MCF 10A (cell line): ENCODE measurements around the gene DEFB131B. TPM values are rescaled to one million over a fixed set of nuclear protein-coding genes. Genes with fewer than 3 reads are reported as not detected.
"Not testable (repeated sequence)": the region's sequence is repeated elsewhere in the genome, so short reads cannot be mapped to it uniquely, and the experiment has no call there.

ENCODE experiments used
- BruUV-seq: library from RNA; stranded (reverse); fragments of 400-500 nt; replicated peaks from 2 replicates; lab custom pipeline; 2021; lab: Mats Ljungman, UMichigan
- CTCF ChIA-PET: fragments of 300-600 bp; sonication (Branson Sonifier 250); formaldehyde crosslinking; extraction: SDS; loops from one replicate; lab custom pipeline; 2021; ENCODE audit warnings: antibody characterized with exemption, inconsistent platforms; lab: Yijun Ruan, JAX
- POLR2A ChIA-PET: fragments of 300-600, 350-650 bp; sonication (Branson Sonifier 250); formaldehyde crosslinking; extraction: SDS; loops from one replicate; lab custom pipeline; 2020; ENCODE audit warnings: antibody characterized with exemption, inconsistent platforms; lab: Yijun Ruan, JAX
- DNase-seq: peaks from one replicate; pipeline ENCODE4 v3.0.0-alpha.2; 2018; ENCODE audit not compliant: unreplicated experiment
- H3K27ac Mint-ChIP-seq: one replicate; pipeline ENCODE4 v1.8.0; 2022; ENCODE audit warnings: mild to moderate bottlenecking, low read depth, mixed read lengths; ENCODE audit not compliant: unreplicated experiment
- H3K27me3 Mint-ChIP-seq: one replicate; pipeline ENCODE4 v1.8.0; 2022; ENCODE audit warnings: mixed read lengths; ENCODE audit not compliant: insufficient read depth, unreplicated experiment
- H3K36me3 Mint-ChIP-seq: one replicate; pipeline ENCODE4 v1.8.0; 2022; ENCODE audit warnings: mild to moderate bottlenecking, moderate library complexity, mixed read lengths; ENCODE audit not compliant: insufficient read depth, unreplicated experiment
- H3K4me1 Mint-ChIP-seq: one replicate; pipeline ENCODE4 v1.8.0; 2022; ENCODE audit warnings: mixed read lengths; ENCODE audit not compliant: insufficient read depth, unreplicated experiment
- H3K4me3 Mint-ChIP-seq: one replicate; pipeline ENCODE4 v1.8.0; 2022; ENCODE audit warnings: mild to moderate bottlenecking, moderate library complexity, mixed read lengths; ENCODE audit not compliant: unreplicated experiment
- H3K9me3 Mint-ChIP-seq: one replicate; pipeline ENCODE4 v1.8.0; 2022; ENCODE audit warnings: mixed read lengths; ENCODE audit not compliant: unreplicated experiment
- CTCF ChIP-seq: fragments of 200-600 bp; IDR thresholded peaks from one replicate; pipeline ENCODE4 v1.8.0; 2022; ENCODE audit warnings: antibody characterized with exemption, mild to moderate bottlenecking; ENCODE audit not compliant: unreplicated experiment
- intact Hi-C: fragments of 100-400 bp; cut with micrococcal nuclease; formaldehyde crosslinking; loops from 2 replicates; pipeline ENCODE4 v1.14.1; 2022
- total RNA-seq: library from RNA; stranded (reverse); gene quantifications from 2 replicates; pipeline ENCODE4 v1.2.3, GENCODE V29; 2022

Gene DEFB131B
- total RNA-seq, 1 experiment from 2014 or later: not detected

- POLR2A ChIA-PET, H3K4me3 Mint-ChIP-seq, H3K9me3 Mint-ChIP-seq, H3K27ac Mint-ChIP-seq, H3K27me3 Mint-ChIP-seq, BruUV-seq, intact Hi-C loops, DNase-seq, CTCF ChIA-PET, H3K36me3 Mint-ChIP-seq, H3K4me1 Mint-ChIP-seq: not testable (repeated sequence)
Measured at GRCh38 chr11:71889181-71889872, 11.1 kb downstream of the DEFB131B start.

GRCh38 chr11:71895961-71896360 lies 17.7 kb downstream of the DEFB131B start:
- no peak for TF ChIP-seq CTCF
- ChIA-PET CTCF (no interaction called here), POLR2A (no interaction called here)
- H3K4me1 Mint-ChIP-seq: no peaks in the 10 kb centered on the region
- no peak overlapping the region for H3K27ac Mint-ChIP-seq
- intact Hi-C loops: no loop called here
- no peak for DNase-seq
- H3K4me3 Mint-ChIP-seq: no peak overlapping the region
- peaks cover 6% of the 10 kb centered on the region for H3K9me3 Mint-ChIP-seq
- H3K36me3 Mint-ChIP-seq: no peaks in the 10 kb centered on the region
- no TSS peak for BruUV-seq
- H3K27me3 Mint-ChIP-seq: no peaks in the 10 kb centered on the region

GRCh38 chr11:71901137-71901536 lies 22.9 kb downstream of the DEFB131B start:
- H3K27ac Mint-ChIP-seq, DNase-seq, H3K9me3 Mint-ChIP-seq, H3K4me1 Mint-ChIP-seq, H3K27me3 Mint-ChIP-seq, intact Hi-C loops, POLR2A ChIA-PET, H3K4me3 Mint-ChIP-seq, BruUV-seq: not testable (repeated sequence)
- CTCF ChIA-PET: interaction anchor here (0.6 kb wide), 1 partner anchor 25 kb away, joined by 3 read pairs; no protein-coding TSS in a partner anchor
- peaks cover 20% of the 10 kb centered on the region for H3K36me3 Mint-ChIP-seq

- Mint-ChIP-seq H3K27ac (no peak overlapping the region), H3K36me3 (peaks cover 24% of the 10 kb centered on the region), H3K9me3 (no peaks in the 10 kb centered on the region), H3K27me3 (no peaks in the 10 kb centered on the region), H3K4me1 (no peaks in the 10 kb centered on the region), H3K4me3 (no peak overlapping the region)
- BruUV-seq: no TSS peak
- TF ChIP-seq CTCF: no peak
- ChIA-PET CTCF (interaction anchor here (0.6 kb wide), 1 partner anchor 43 kb away, joined by 3 read pairs; no protein-coding TSS in a partner anchor), POLR2A (interaction anchor here (1.7 kb wide), 1 partner anchor 21 kb away, joined by 4 read pairs; the partner anchor contains the start of genes RNF121 and XNDC1N)
- intact Hi-C loops: no loop called here
- no peak for DNase-seq
Measured at GRCh38 chr11:71908218-71908617, 30.0 kb downstream of the DEFB131B start.

GRCh38 chr11:71910775-71911174 lies 32.5 kb downstream of the DEFB131B start:
- H3K4me1 Mint-ChIP-seq, DNase-seq, H3K27me3 Mint-ChIP-seq, POLR2A ChIA-PET, CTCF ChIA-PET, H3K9me3 Mint-ChIP-seq, H3K27ac Mint-ChIP-seq, H3K4me3 Mint-ChIP-seq, intact Hi-C loops, BruUV-seq: not testable (repeated sequence)
- H3K36me3 Mint-ChIP-seq: peaks cover 41% of the 10 kb centered on the region

GRCh38 chr11:71911321-71911985 lies 33.2 kb downstream of the DEFB131B start:
- CTCF ChIA-PET, H3K4me3 Mint-ChIP-seq, H3K27me3 Mint-ChIP-seq, BruUV-seq, intact Hi-C loops, H3K4me1 Mint-ChIP-seq, POLR2A ChIA-PET, H3K27ac Mint-ChIP-seq, H3K9me3 Mint-ChIP-seq: not testable (repeated sequence)
- H3K36me3 Mint-ChIP-seq: peaks cover 40% of the 10 kb centered on the region
- DNase-seq: peak; percentile 6

- intact Hi-C loops, CTCF ChIA-PET, H3K4me3 Mint-ChIP-seq, DNase-seq, H3K27me3 Mint-ChIP-seq, H3K9me3 Mint-ChIP-seq, BruUV-seq, H3K27ac Mint-ChIP-seq, H3K4me1 Mint-ChIP-seq, POLR2A ChIA-PET: not testable (repeated sequence)
- peaks cover 40% of the 10 kb centered on the region for H3K36me3 Mint-ChIP-seq
Measured at GRCh38 chr11:71911986-71912340, 33.7 kb downstream of the DEFB131B start.
